Upper lobe of left lung (tissue), 6 donors: Measurements from ENCODE around the gene OGDHL. TPM values are rescaled to one million over a fixed set of nuclear protein-coding genes. Genes with fewer than 3 reads are reported as not detected.

Experiments
- ATAC-seq, 2 donors: fragments of 200-7000 bp; cut with Tn5 transposase; one replicate each; pipeline ENCODE4 v1.9.1; 2022; ENCODE audit warnings: mild to moderate bottlenecking in 2 of 2, moderate library complexity in 2 of 2; ENCODE audit not compliant: low FRiP score in 2 of 2
- DNase-seq, 2 donors: peaks; one replicate each; pipeline ENCODE4 v3.0.0-alpha.2; 2019 to 2020
- H3K27ac ChIP-seq, 4 donors: fragments of 200-600 bp; sonication (generic); one replicate each; pipeline ENCODE4 v1.5.1; 2016 to 2019
- H3K27me3 ChIP-seq, 4 donors: fragments of 200-600 bp; sonication (generic); one replicate each; pipeline ENCODE4 v1.5.1; 2017 to 2019
- H3K36me3 ChIP-seq, 4 donors: fragments of 200-600 bp; sonication (generic); one replicate each; pipeline ENCODE4 v1.5.1; 2016 to 2019
- H3K4me1 ChIP-seq, 4 donors: fragments of 200-600 bp; sonication (generic); one replicate each; pipeline ENCODE4 v1.5.1; 2018 to 2019
- H3K4me3 ChIP-seq, 4 donors: fragments of 200-600 bp; sonication (generic); one replicate each; pipeline ENCODE4 v1.5.1; 2017 to 2019; ENCODE audit warnings: mild to moderate bottlenecking in 2 of 4, moderate library complexity in 1 of 4
- H3K9me3 ChIP-seq, 4 donors: fragments of 200-600 bp; sonication (generic); one replicate each; pipeline ENCODE4 v1.5.1; 2018 to 2019
- EP300 ChIP-seq, 4 donors: sonication (generic); formaldehyde crosslinking; IDR thresholded peaks; one replicate each; pipeline ENCODE4 v1.5.1; 2017; ENCODE audit warnings: antibody characterized with exemption in 4 of 4, control low read depth in 2 of 4
- POLR2A ChIP-seq, 4 donors: fragments of 450-650 bp; IDR thresholded peaks; one replicate each; pipeline ENCODE4 v1.5.1; 2016 to 2017; ENCODE audit warnings: antibody characterized with exemption in 4 of 4, mild to moderate bottlenecking in 2 of 4
- POLR2AphosphoS5 ChIP-seq, 2 donors: sonication (generic); formaldehyde crosslinking; IDR thresholded peaks; one replicate each; pipeline ENCODE4 v1.5.1; 2017; ENCODE audit warnings: antibody characterized with exemption in 2 of 2
- WGBS, 2 donors: methylation state at CpG; one replicate each; pipeline ENCODE4 v1.1.5; 2017 to 2018; 5-methylcytosine and 5-hydroxymethylcytosine counted together
- total RNA-seq, 6 donors: library from RNA; depleted of rRNA in 4 of 6; stranded (reverse); fragments of >200 nt in 4 of 6; gene quantifications; one replicate each; pipeline versions ENCODE4 v1.1.0 to v1.2.1, GENCODE V29; 2016 to 2021
- TF ChIP-seq, protein P1 (sequence below), 6 experiments: fragments of 450-650 bp in 4 of 6; fragments of 200-600 bp in 2 of 6; sonication (generic) in 2 of 6; IDR thresholded peaks; one replicate each; pipeline ENCODE4 v1.5.1; 2016 to 2019; ENCODE audit warnings: antibody characterized with exemption in 6 of 6
- donor health status: DM: no; HTN: no; CAD: no; lungs with moderate emphysema.
- donor health status: DM: no; HTN: yes; CAD: no; lungs with severe emphysema.

OGDHL gene
- under 1 TPM in 4 of 6 donors, not detected in 2; 0.10 to 0.46 (median 0.22) TPM for total RNA-seq

DNA sequence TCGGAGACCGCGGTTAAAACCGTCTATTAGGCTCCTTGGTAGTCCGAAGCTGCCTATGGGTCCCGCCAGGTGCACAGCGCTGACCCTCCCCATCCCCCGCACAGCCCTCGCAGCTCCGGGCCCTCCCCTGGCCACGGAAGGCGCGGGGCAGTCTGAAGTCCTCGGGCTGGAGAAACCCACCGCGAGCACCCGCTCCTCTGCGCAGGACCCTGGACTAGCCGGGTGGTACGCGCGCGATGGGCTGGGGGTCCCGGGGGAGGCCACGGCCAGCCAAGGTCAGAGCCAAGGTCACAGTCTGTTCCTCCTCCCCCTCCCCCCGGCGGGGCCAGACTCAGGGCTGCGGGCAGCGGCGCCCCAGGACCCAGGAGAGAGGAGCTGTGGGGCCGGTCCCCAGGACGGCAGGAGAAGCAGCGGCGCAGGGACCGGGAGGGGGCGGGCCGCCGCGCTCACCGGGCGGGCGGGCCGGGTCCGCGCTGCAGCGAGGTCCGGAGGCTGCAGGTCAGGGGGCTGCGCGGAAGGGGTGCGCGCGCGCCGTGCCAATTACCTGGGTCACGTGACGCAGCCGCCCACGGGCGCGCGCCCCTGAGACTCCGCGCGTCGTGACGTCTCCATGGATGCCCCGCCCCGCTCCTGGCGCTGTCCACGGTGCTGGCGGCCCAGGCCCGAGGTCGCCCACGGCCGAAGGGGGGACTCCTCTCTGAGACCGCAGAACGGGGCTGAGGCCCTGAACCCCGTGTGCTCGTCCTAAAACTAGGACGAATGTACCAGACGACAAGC, at the start of gene OGDHL:
Gene OGDHL (minus strand): TSS at position 535 of the 777 bp plus-strand sequence. CDS start 3,731 bp downstream, outside the sequence.
- Histone ChIP-seq H3K4me3 (peak within 1 kb of the TSS; percentile 7 to 62 (median 56)), H3K4me1 (peaks cover 6 to 12% (median 10%) of the 10 kb centered on the region in 4 donors), H3K36me3 (no peaks in the 10 kb centered on the region), H3K27me3 (peaks cover 0 to 12% (median 7%) of the 10 kb centered on the region in 4 donors), H3K27ac (no peak within 1 kb of the TSS), H3K9me3 (peaks cover 0 to 5% (median 1%) of the 10 kb centered on the region in 4 donors)
- 0 to 4% methylated on average over 4 to 50 of the region's 81 CpGs for WGBS, 2 donors
- DNase-seq: peak in 1 of 2 donors; percentile 92
- no peak for TF ChIP-seq EP300 (IDR thresholded peaks at IDR 0.05)
- no peak for TF ChIP-seq POLR2AphosphoS5 (IDR thresholded peaks at IDR 0.05)
- TF ChIP-seq, protein P1, sequence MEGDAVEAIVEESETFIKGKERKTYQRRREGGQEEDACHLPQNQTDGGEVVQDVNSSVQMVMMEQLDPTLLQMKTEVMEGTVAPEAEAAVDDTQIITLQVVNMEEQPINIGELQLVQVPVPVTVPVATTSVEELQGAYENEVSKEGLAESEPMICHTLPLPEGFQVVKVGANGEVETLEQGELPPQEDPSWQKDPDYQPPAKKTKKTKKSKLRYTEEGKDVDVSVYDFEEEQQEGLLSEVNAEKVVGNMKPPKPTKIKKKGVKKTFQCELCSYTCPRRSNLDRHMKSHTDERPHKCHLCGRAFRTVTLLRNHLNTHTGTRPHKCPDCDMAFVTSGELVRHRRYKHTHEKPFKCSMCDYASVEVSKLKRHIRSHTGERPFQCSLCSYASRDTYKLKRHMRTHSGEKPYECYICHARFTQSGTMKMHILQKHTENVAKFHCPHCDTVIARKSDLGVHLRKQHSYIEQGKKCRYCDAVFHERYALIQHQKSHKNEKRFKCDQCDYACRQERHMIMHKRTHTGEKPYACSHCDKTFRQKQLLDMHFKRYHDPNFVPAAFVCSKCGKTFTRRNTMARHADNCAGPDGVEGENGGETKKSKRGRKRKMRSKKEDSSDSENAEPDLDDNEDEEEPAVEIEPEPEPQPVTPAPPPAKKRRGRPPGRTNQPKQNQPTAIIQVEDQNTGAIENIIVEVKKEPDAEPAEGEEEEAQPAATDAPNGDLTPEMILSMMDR (IDR thresholded peaks at IDR 0.05): no peak
- TF ChIP-seq POLR2A (IDR thresholded peaks at IDR 0.05): no peak
- peak; percentile 48 to 77 for ATAC-seq

GRCh38 chr10:49803988-49804387, 41.9 kb upstream of the OGDHL start:
- Histone ChIP-seq H3K36me3 (no peaks in the 10 kb centered on the region), H3K9me3 (peaks cover 0 to 8% (median 4%) of the 10 kb centered on the region in 4 donors), H3K4me1 (no peaks in the 10 kb centered on the region), H3K27ac (no peak overlapping the region), H3K4me3 (no peak overlapping the region), H3K27me3 (no peaks in the 10 kb centered on the region)
- DNase-seq (no peak), ATAC-seq (no peak)
- WGBS, 2 donors: 93 to 98% methylated on average over 2 of the region's 2 CpGs
- TF ChIP-seq EP300 (IDR thresholded peaks at IDR 0.05) (no peak), POLR2AphosphoS5 (IDR thresholded peaks at IDR 0.05) (no peak), POLR2A (IDR thresholded peaks at IDR 0.05) (no peak)
- TF ChIP-seq, protein P1 (IDR thresholded peaks at IDR 0.05): no peak

GRCh38 chr10:49798275-49798674, 36.2 kb upstream of the OGDHL start:
- DNase-seq (no peak), ATAC-seq (no peak)
- Histone ChIP-seq H3K9me3 (no peaks in the 10 kb centered on the region), H3K4me1 (no peaks in the 10 kb centered on the region), H3K27me3 (no peaks in the 10 kb centered on the region), H3K4me3 (no peak overlapping the region), H3K36me3 (no peaks in the 10 kb centered on the region), H3K27ac (no peak overlapping the region)
- TF ChIP-seq POLR2AphosphoS5 (IDR thresholded peaks at IDR 0.05) (no peak), EP300 (IDR thresholded peaks at IDR 0.05) (no peak), POLR2A (IDR thresholded peaks at IDR 0.05) (no peak)
- TF ChIP-seq, protein P1 (IDR thresholded peaks at IDR 0.05): no peak
- 83 to 86% methylated on average over 4 of the region's 4 CpGs for WGBS, 2 donors

GRCh38 chr10:49791100-49791499, 29.0 kb upstream of the OGDHL start:
- Histone ChIP-seq H3K27me3 (no peaks in the 10 kb centered on the region), H3K36me3 (no peaks in the 10 kb centered on the region), H3K4me1 (no peaks in the 10 kb centered on the region), H3K27ac (no peak overlapping the region), H3K4me3 (no peak overlapping the region), H3K9me3 (no peaks in the 10 kb centered on the region)
- TF ChIP-seq EP300 (IDR thresholded peaks at IDR 0.05) (no peak), POLR2AphosphoS5 (IDR thresholded peaks at IDR 0.05) (no peak), POLR2A (IDR thresholded peaks at IDR 0.05) (no peak)
- TF ChIP-seq, protein P1 (IDR thresholded peaks at IDR 0.05): no peak
- WGBS, 2 donors: 81% methylated on average over 5 of the region's 5 CpGs
- ATAC-seq: no peak
- no peak for DNase-seq
